HepG2 (cell line): Measurements from ENCODE around the gene HSD17B2. TPM values are rescaled to one million over a fixed set of nuclear protein-coding genes. Genes with fewer than 3 reads are reported as not detected.

Experiments
- AKNA ChIP-seq: sonication (generic); formaldehyde crosslinking; IDR thresholded peaks from 2 replicates; pipeline ENCODE4 v1.4.0; 2020; ENCODE audit warnings: missing genetic modification reagents, borderline replicate concordance
- LRRFIP1 ChIP-seq: sonication (generic); formaldehyde crosslinking; conservative IDR thresholded peaks from 2 replicates; pipeline ENCODE4 v1.4.0; 2020; ENCODE audit warnings: missing genetic modification reagents
- MZF1 ChIP-seq: sonication (generic); formaldehyde crosslinking; IDR thresholded peaks from 2 replicates; pipeline ENCODE4 v1.8.1; 2023; ENCODE audit warnings: mild to moderate bottlenecking, missing genetic modification reagents, borderline replicate concordance
- REL ChIP-seq: sonication (generic); formaldehyde crosslinking; conservative IDR thresholded peaks from 2 replicates; pipeline ENCODE4 v1.8.0; 2022; ENCODE audit warnings: mild to moderate bottlenecking, missing genetic modification reagents, moderate library complexity
- RERE ChIP-seq: IDR thresholded peaks from 2 replicates; pipeline ENCODE4 v1.6.1; 2016; ENCODE audit warnings: low read depth, missing genetic modification reagents, missing compliant biosample characterization
- ZNF646 ChIP-seq: sonication (generic); formaldehyde crosslinking; IDR thresholded peaks from 2 replicates; pipeline ENCODE4 v1.9.0; 2021; ENCODE audit warnings: mild to moderate bottlenecking, missing genetic modification reagents
- ZNF652 ChIP-seq: IDR thresholded peaks from 2 replicates; pipeline ENCODE4 v1.6.1; 2016; ENCODE audit warnings: low read depth, borderline replicate concordance
- polyA plus RNA-seq, 8 experiments: library from polyadenylated mRNA; depleted of rRNA in 3 of 8; stranded (reverse) in 7 of 8; unstranded in 1 of 8; fragments of >200 nt; fragmentation: Illumina TruSeq in 4 of 8; extraction: Trizol in 4 of 8; gene quantifications; 2 replicates each; pipeline versions ENCODE4 v1.2.1 to v1.2.3, GENCODE V29; 2011 to 2016; ENCODE audit warnings: low read depth in 4 of 8, missing spikeins in 1 of 8, mixed read lengths in 1 of 8; ENCODE audit not compliant: insufficient read depth in 1 of 8
- total RNA-seq, 5 experiments: library from RNA; depleted of rRNA; stranded (reverse); fragments of >200 nt; fragmentation: Illumina TruSeq; extraction: Trizol; gene quantifications; 2 replicates each; pipeline ENCODE4 v1.2.3, GENCODE V29; 2016; ENCODE audit warnings: low read depth in 1 of 5

HSD17B2 gene
- total and polyA plus RNA-seq, 2 of the 13 experiments (the other 11 are each of a cell fraction or from before 2014, with no cell fraction given) = 26.3 to 69.3 TPM

GRCh38 chr16:82050506-82050905, 15.5 kb downstream of the HSD17B2 start (continued):
- TF ChIP-seq ZNF646 (no peak), ZNF652 (CRISPR knock-in tag) (peak; percentile 44; the same call in 1 of the 2 replicates), RERE (CRISPR knock-in tag) (0 out of 2 replicates have a peak, but pooled peaks have one; percentile 21), REL (no peak), LRRFIP1 (CRISPR knock-in tag) (0 out of 2 replicates have a peak, but pooled peaks have one; percentile 54), AKNA (CRISPR knock-in tag) (no peak), MZF1 (CRISPR knock-in tag) (no peak)
